ENCODE measurements around the gene FBXL15. TPM values are rescaled to one million over a fixed set of nuclear protein-coding genes. Genes with fewer than 3 reads are reported as not detected.

The FBXL15 gene
- total RNA-seq, 1 experiment from 2014 or later: 24.6 TPM

GRCh38 chr10:102465466-102465865 lies 44.8 kb downstream of the FBXL15 start:
- Mint-ChIP-seq H3K4me1 (peaks cover 34% of the 10 kb centered on the region), H3K27ac (no peak overlapping the region), H3K36me3 (peaks cover 6% of the 10 kb centered on the region; the same call in 1 of the 2 replicates), H3K27me3 (ENCODE audit: low read depth) (peaks cover 2% of the 10 kb centered on the region; the same call in 1 of the 2 replicates), H3K4me3 (no peak overlapping the region), H3K9me3 (no peaks in the 10 kb centered on the region)
- POLR2A ChIA-PET: interaction anchor here (0.5 kb wide), 1 partner anchor 179 kb away, joined by 3 read pairs; no protein-coding TSS in a partner anchor
- ATAC-seq: no peak
- CTCF ChIA-PET: interaction anchor here (1.0 to 1.1 kb wide), 2 partner anchors 13 to 15 kb away, joined by 3 read pairs; no protein-coding TSS in a partner anchor
- DNase-seq (ENCODE audit: low spot score): no peak
- TF ChIP-seq, protein P1, sequence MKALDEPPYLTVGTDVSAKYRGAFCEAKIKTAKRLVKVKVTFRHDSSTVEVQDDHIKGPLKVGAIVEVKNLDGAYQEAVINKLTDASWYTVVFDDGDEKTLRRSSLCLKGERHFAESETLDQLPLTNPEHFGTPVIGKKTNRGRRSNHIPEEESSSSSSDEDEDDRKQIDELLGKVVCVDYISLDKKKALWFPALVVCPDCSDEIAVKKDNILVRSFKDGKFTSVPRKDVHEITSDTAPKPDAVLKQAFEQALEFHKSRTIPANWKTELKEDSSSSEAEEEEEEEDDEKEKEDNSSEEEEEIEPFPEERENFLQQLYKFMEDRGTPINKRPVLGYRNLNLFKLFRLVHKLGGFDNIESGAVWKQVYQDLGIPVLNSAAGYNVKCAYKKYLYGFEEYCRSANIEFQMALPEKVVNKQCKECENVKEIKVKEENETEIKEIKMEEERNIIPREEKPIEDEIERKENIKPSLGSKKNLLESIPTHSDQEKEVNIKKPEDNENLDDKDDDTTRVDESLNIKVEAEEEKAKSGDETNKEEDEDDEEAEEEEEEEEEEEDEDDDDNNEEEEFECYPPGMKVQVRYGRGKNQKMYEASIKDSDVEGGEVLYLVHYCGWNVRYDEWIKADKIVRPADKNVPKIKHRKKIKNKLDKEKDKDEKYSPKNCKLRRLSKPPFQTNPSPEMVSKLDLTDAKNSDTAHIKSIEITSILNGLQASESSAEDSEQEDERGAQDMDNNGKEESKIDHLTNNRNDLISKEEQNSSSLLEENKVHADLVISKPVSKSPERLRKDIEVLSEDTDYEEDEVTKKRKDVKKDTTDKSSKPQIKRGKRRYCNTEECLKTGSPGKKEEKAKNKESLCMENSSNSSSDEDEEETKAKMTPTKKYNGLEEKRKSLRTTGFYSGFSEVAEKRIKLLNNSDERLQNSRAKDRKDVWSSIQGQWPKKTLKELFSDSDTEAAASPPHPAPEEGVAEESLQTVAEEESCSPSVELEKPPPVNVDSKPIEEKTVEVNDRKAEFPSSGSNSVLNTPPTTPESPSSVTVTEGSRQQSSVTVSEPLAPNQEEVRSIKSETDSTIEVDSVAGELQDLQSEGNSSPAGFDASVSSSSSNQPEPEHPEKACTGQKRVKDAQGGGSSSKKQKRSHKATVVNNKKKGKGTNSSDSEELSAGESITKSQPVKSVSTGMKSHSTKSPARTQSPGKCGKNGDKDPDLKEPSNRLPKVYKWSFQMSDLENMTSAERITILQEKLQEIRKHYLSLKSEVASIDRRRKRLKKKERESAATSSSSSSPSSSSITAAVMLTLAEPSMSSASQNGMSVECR (CRISPR knock-in tag; IDR thresholded peaks at IDR 0.05; ENCODE audit: borderline replicate concordance): no peak
- TF ChIP-seq ZNF232 (CRISPR knock-in tag; IDR thresholded peaks at IDR 0.05): no peak
- TF ChIP-seq ATF6 (CRISPR knock-in tag; IDR thresholded peaks at IDR 0.05): no peak
- no peak for TF ChIP-seq PREB (CRISPR knock-in tag; IDR thresholded peaks at IDR 0.05; ENCODE audit: borderline replicate concordance)

DNA sequence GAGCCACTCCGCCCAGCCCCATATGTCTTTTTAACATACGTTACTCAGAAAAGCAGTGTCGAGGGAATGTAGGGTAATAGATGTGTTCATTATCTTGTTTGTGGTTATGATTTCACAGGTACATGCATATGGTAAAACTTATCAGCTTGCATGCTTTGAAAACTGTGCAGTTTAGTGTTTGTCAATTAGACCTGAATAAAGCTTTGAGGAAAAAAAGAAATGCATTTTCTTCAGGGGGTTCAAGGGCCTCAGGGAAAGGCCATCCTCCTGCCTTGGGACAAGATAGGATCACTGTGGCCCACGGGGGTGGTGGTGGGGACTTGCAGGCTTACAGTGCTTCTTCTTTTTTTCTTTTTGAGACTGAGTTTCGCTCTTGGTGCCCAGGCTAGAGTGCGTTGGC lies 46.7 kb downstream of the FBXL15 start:
- ChIA-PET CTCF (interaction anchor here (0.6 to 1.4 kb wide), 2 partner anchors 10 to 16 kb away, joined by 3 read pairs; partner anchors contain the start of gene C10orf95), POLR2A (no interaction called here)
- no peaks in the 10 kb centered on the region for H3K9me3 Mint-ChIP-seq
- peak overlapping the region; percentile 68 for H3K27ac Mint-ChIP-seq
- no peaks in the 10 kb centered on the region for H3K27me3 Mint-ChIP-seq (ENCODE audit: low read depth)
- H3K4me1 Mint-ChIP-seq: peaks cover 23% of the 10 kb centered on the region
- ATAC-seq (no peak), DNase-seq (ENCODE audit: low spot score) (no peak)
- no peak overlapping the region for H3K4me3 Mint-ChIP-seq
- peaks cover 6% of the 10 kb centered on the region; the same call in 1 of the 2 replicates for H3K36me3 Mint-ChIP-seq
- TF ChIP-seq, protein P2, sequence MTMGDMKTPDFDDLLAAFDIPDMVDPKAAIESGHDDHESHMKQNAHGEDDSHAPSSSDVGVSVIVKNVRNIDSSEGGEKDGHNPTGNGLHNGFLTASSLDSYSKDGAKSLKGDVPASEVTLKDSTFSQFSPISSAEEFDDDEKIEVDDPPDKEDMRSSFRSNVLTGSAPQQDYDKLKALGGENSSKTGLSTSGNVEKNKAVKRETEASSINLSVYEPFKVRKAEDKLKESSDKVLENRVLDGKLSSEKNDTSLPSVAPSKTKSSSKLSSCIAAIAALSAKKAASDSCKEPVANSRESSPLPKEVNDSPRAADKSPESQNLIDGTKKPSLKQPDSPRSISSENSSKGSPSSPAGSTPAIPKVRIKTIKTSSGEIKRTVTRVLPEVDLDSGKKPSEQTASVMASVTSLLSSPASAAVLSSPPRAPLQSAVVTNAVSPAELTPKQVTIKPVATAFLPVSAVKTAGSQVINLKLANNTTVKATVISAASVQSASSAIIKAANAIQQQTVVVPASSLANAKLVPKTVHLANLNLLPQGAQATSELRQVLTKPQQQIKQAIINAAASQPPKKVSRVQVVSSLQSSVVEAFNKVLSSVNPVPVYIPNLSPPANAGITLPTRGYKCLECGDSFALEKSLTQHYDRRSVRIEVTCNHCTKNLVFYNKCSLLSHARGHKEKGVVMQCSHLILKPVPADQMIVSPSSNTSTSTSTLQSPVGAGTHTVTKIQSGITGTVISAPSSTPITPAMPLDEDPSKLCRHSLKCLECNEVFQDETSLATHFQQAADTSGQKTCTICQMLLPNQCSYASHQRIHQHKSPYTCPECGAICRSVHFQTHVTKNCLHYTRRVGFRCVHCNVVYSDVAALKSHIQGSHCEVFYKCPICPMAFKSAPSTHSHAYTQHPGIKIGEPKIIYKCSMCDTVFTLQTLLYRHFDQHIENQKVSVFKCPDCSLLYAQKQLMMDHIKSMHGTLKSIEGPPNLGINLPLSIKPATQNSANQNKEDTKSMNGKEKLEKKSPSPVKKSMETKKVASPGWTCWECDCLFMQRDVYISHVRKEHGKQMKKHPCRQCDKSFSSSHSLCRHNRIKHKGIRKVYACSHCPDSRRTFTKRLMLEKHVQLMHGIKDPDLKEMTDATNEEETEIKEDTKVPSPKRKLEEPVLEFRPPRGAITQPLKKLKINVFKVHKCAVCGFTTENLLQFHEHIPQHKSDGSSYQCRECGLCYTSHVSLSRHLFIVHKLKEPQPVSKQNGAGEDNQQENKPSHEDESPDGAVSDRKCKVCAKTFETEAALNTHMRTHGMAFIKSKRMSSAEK (CRISPR knock-in tag; IDR thresholded peaks at IDR 0.05; ENCODE audit: borderline replicate concordance): no peak
- no peak for TF ChIP-seq FOXJ3 (CRISPR knock-in tag; IDR thresholded peaks at IDR 0.05; ENCODE audit: borderline replicate concordance)
- TF ChIP-seq, protein P1 (CRISPR knock-in tag; IDR thresholded peaks at IDR 0.05; ENCODE audit: borderline replicate concordance): no peak
- no peak for TF ChIP-seq E2F4 (CRISPR knock-in tag; IDR thresholded peaks at IDR 0.05; ENCODE audit: borderline replicate concordance, low read depth)
- TF ChIP-seq MXD4 (CRISPR knock-in tag; IDR thresholded peaks at IDR 0.05; ENCODE audit: borderline replicate concordance): no peak
- TF ChIP-seq, protein P3, sequence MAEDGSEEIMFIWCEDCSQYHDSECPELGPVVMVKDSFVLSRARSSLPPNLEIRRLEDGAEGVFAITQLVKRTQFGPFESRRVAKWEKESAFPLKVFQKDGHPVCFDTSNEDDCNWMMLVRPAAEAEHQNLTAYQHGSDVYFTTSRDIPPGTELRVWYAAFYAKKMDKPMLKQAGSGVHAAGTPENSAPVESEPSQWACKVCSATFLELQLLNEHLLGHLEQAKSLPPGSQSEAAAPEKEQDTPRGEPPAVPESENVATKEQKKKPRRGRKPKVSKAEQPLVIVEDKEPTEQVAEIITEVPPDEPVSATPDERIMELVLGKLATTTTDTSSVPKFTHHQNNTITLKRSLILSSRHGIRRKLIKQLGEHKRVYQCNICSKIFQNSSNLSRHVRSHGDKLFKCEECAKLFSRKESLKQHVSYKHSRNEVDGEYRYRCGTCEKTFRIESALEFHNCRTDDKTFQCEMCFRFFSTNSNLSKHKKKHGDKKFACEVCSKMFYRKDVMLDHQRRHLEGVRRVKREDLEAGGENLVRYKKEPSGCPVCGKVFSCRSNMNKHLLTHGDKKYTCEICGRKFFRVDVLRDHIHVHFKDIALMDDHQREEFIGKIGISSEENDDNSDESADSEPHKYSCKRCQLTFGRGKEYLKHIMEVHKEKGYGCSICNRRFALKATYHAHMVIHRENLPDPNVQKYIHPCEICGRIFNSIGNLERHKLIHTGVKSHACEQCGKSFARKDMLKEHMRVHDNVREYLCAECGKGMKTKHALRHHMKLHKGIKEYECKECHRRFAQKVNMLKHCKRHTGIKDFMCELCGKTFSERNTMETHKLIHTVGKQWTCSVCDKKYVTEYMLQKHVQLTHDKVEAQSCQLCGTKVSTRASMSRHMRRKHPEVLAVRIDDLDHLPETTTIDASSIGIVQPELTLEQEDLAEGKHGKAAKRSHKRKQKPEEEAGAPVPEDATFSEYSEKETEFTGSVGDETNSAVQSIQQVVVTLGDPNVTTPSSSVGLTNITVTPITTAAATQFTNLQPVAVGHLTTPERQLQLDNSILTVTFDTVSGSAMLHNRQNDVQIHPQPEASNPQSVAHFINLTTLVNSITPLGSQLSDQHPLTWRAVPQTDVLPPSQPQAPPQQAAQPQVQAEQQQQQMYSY (CRISPR knock-in tag; IDR thresholded peaks at IDR 0.05): no peak
- TF ChIP-seq FOXP1 (CRISPR knock-in tag; IDR thresholded peaks at IDR 0.05; ENCODE audit: borderline replicate concordance): no peak
- TF ChIP-seq SOX15 (CRISPR knock-in tag; IDR thresholded peaks at IDR 0.05): no peak

All from WTC11 (cell line).